ENCODE data around the gene NBAS.

DNA sequence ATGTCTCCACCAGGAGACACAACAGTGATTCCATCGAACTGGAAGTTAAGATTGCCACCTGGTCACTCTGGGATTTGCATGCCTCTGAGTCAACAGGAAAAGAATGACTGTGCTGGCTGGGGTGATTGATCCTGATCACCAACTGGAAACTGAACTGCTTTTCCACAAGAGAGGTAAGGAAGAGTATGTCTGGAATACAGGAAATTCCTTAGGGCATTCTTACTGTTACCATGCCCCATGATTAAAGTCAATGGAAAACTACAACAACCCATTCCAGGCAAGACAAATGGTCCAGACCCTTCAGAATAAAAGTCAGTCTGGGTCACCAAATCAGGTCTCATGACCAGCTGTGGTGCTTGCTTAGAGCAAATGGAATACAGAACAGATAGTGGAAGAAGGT, 18.5 kb upstream of the NBAS start:
- TF ChIP-seq POLR2A (IDR thresholded peaks at IDR 0.05; ENCODE audit: low read length) (no peak), GATA1 (IDR thresholded peaks at IDR 0.05; ENCODE audit: low read depth, low read length) (no peak)
